Measurements from ENCODE around the gene THAP12. TPM values are rescaled to one million over a fixed set of nuclear protein-coding genes. Genes with fewer than 3 reads are reported as not detected.

Gene THAP12
- total and polyA plus RNA-seq, 2 experiments from 2014 or later = 20.1 to 36.0 TPM

DNA sequence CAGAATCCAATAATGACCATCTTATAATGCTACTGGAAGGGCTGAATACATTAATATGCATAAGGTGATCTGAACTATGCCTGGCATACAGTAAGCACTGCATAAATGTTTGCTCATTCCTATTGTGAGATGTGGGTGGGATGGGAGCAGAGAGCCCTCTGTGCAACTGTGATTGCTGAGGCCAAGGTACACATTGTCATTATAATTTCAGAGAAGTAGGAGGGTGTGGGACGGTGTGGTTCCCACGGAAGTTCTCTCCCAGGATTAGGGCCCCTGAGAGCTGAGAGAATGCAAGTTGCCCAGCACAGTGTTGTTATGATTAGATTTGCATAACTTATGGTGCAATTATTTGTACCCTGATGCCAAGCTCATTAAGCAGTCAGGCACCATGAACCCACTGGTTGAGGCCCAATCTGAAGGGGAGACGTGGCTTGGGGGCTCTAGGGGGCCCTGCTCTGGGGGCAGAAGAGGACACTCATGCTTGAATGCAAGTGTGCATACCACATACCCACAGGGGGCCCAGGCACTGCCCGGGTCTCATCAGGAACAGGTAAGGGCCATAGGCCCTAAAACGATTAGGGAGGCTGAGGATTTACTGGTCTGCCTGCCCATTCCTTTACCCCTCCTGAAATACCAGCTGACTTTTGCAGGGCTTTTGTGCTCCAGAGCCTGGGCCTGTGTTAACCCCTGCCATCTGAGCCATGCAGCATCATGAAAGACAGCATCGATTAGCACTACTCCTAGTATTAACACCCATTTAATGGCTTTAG lies 72.8 kb downstream of the THAP12 start (continued):
- TF ChIP-seq, protein P1, sequence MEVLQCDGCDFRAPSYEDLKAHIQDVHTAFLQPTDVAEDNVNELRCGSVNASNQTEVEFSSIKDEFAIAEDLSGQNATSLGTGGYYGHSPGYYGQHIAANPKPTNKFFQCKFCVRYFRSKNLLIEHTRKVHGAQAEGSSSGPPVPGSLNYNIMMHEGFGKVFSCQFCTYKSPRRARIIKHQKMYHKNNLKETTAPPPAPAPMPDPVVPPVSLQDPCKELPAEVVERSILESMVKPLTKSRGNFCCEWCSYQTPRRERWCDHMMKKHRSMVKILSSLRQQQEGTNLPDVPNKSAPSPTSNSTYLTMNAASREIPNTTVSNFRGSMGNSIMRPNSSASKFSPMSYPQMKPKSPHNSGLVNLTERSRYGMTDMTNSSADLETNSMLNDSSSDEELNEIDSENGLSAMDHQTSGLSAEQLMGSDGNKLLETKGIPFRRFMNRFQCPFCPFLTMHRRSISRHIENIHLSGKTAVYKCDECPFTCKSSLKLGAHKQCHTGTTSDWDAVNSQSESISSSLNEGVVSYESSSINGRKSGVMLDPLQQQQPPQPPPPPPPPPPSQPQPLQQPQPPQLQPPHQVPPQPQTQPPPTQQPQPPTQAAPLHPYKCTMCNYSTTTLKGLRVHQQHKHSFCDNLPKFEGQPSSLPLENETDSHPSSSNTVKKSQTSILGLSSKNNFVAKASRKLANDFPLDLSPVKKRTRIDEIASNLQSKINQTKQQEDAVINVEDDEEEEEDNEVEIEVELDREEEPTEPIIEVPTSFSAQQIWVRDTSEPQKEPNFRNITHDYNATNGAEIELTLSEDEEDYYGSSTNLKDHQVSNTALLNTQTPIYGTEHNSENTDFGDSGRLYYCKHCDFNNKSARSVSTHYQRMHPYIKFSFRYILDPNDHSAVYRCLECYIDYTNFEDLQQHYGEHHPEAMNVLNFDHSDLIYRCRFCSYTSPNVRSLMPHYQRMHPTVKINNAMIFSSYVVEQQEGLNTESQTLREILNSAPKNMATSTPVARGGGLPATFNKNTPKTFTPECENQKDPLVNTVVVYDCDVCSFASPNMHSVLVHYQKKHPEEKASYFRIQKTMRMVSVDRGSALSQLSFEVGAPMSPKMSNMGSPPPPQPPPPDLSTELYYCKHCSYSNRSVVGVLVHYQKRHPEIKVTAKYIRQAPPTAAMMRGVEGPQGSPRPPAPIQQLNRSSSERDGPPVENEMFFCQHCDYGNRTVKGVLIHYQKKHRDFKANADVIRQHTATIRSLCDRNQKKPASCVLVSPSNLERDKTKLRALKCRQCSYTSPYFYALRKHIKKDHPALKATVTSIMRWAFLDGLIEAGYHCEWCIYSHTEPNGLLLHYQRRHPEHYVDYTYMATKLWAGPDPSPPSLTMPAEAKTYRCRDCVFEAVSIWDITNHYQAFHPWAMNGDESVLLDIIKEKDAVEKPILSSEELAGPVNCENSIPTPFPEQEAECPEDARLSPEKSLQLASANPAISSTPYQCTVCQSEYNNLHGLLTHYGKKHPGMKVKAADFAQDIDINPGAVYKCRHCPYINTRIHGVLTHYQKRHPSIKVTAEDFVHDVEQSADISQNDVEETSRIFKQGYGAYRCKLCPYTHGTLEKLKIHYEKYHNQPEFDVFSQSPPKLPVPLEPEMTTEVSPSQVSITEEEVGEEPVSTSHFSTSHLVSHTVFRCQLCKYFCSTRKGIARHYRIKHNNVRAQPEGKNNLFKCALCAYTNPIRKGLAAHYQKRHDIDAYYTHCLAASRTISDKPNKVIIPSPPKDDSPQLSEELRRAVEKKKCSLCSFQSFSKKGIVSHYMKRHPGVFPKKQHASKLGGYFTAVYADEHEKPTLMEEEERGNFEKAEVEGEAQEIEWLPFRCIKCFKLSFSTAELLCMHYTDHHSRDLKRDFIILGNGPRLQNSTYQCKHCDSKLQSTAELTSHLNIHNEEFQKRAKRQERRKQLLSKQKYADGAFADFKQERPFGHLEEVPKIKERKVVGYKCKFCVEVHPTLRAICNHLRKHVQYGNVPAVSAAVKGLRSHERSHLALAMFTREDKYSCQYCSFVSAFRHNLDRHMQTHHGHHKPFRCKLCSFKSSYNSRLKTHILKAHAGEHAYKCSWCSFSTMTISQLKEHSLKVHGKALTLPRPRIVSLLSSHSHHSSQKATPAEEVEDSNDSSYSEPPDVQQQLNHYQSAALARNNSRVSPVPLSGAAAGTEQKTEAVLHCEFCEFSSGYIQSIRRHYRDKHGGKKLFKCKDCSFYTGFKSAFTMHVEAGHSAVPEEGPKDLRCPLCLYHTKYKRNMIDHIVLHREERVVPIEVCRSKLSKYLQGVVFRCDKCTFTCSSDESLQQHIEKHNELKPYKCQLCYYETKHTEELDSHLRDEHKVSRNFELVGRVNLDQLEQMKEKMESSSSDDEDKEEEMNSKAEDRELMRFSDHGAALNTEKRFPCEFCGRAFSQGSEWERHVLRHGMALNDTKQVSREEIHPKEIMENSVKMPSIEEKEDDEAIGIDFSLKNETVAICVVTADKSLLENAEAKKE (CRISPR knock-in tag; IDR thresholded peaks at IDR 0.05) = no peak
- TF ChIP-seq ZNF331 (CRISPR knock-in tag; IDR thresholded peaks at IDR 0.05; ENCODE audit: low read depth) = no peak
- no peak for TF ChIP-seq ZNF114 (CRISPR knock-in tag; IDR thresholded peaks at IDR 0.05)

DNA sequence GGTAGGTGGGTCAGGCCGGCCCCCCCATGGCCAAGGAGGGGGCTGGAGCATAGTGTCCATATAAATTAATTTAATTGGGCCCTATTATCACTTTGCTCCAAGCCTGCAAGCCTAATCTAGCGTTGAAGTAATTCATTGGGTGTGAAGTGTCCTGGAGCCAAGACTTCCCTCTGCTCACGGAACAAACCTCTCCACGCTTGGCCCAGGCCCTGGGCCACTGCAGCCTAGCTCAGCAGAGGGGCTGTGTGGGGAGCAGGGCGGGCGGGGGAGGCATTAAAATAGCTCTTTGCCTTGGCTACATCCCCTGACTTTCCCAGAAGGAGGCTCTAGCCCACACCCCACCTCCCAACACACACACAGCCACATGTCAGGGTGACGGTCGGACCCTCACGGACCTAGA lies 73.5 kb downstream of the THAP12 start:
- H3K27me3 ChIP-seq (ENCODE audit: insufficient read depth) = no peaks in the 10 kb centered on the region
- H3K27ac ChIP-seq (ENCODE audit: low read depth) = no peak overlapping the region
- H3K4me1 ChIP-seq (ENCODE audit: insufficient read depth) = peaks cover 10% of the 10 kb centered on the region
- no peaks in the 10 kb centered on the region for H3F3A ChIP-seq (replicated peaks; ENCODE audit: low read depth)
- Mint-ChIP-seq H3K4me3 (no peak overlapping the region), H3K4me1 (peaks cover 15% of the 10 kb centered on the region), H3K27ac (no peak overlapping the region), H3K9me3 (no peaks in the 10 kb centered on the region), H3K27me3 (ENCODE audit: insufficient read depth, low read depth, poor library complexity) (peaks cover 17% of the 10 kb centered on the region), H3K36me3 (ENCODE audit: low read depth) (no peaks in the 10 kb centered on the region)
- peak; percentile 55 for ATAC-seq
- no peak for DNase-seq (ENCODE audit: low spot score)
- H3K4me3 ChIP-seq = no peak overlapping the region
- no peak overlapping the region for H2AFZ ChIP-seq
- H4K20me1 ChIP-seq (replicated peaks; ENCODE audit: insufficient read depth) = no peaks in the 10 kb centered on the region
- H3K79me2 ChIP-seq (replicated peaks; ENCODE audit: insufficient read depth) = no peaks in the 10 kb centered on the region
- no peaks in the 10 kb centered on the region for H3K9me2 ChIP-seq (ENCODE audit: insufficient read depth)
- H3K4me2 ChIP-seq = no peak overlapping the region
- no peaks in the 10 kb centered on the region for H3K36me3 ChIP-seq (ENCODE audit: insufficient read depth)
- TF ChIP-seq, protein P2, sequence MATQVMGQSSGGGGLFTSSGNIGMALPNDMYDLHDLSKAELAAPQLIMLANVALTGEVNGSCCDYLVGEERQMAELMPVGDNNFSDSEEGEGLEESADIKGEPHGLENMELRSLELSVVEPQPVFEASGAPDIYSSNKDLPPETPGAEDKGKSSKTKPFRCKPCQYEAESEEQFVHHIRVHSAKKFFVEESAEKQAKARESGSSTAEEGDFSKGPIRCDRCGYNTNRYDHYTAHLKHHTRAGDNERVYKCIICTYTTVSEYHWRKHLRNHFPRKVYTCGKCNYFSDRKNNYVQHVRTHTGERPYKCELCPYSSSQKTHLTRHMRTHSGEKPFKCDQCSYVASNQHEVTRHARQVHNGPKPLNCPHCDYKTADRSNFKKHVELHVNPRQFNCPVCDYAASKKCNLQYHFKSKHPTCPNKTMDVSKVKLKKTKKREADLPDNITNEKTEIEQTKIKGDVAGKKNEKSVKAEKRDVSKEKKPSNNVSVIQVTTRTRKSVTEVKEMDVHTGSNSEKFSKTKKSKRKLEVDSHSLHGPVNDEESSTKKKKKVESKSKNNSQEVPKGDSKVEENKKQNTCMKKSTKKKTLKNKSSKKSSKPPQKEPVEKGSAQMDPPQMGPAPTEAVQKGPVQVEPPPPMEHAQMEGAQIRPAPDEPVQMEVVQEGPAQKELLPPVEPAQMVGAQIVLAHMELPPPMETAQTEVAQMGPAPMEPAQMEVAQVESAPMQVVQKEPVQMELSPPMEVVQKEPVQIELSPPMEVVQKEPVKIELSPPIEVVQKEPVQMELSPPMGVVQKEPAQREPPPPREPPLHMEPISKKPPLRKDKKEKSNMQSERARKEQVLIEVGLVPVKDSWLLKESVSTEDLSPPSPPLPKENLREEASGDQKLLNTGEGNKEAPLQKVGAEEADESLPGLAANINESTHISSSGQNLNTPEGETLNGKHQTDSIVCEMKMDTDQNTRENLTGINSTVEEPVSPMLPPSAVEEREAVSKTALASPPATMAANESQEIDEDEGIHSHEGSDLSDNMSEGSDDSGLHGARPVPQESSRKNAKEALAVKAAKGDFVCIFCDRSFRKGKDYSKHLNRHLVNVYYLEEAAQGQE (IDR thresholded peaks at IDR 0.05; ENCODE audit: unreplicated experiment) = no peak
- TF ChIP-seq, protein P3, sequence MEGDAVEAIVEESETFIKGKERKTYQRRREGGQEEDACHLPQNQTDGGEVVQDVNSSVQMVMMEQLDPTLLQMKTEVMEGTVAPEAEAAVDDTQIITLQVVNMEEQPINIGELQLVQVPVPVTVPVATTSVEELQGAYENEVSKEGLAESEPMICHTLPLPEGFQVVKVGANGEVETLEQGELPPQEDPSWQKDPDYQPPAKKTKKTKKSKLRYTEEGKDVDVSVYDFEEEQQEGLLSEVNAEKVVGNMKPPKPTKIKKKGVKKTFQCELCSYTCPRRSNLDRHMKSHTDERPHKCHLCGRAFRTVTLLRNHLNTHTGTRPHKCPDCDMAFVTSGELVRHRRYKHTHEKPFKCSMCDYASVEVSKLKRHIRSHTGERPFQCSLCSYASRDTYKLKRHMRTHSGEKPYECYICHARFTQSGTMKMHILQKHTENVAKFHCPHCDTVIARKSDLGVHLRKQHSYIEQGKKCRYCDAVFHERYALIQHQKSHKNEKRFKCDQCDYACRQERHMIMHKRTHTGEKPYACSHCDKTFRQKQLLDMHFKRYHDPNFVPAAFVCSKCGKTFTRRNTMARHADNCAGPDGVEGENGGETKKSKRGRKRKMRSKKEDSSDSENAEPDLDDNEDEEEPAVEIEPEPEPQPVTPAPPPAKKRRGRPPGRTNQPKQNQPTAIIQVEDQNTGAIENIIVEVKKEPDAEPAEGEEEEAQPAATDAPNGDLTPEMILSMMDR (conservative IDR thresholded peaks at IDR 0.05; ENCODE audit: low read depth in 2 of 2) = no peak
- TF ChIP-seq STAT1 (IDR thresholded peaks at IDR 0.05; ENCODE audit: unreplicated experiment) (no peak), EZH2 (IDR thresholded peaks at IDR 0.05; ENCODE audit: low read depth, unreplicated experiment) (no peak), JUNB (IDR thresholded peaks at IDR 0.05; ENCODE audit: unreplicated experiment) (no peak), POLR2AphosphoS5 (IDR thresholded peaks at IDR 0.05; ENCODE audit: low read depth) (no peak), CREB1 (CRISPR knock-in tag; IDR thresholded peaks at IDR 0.05; ENCODE audit: low read depth) (no peak), ZNF114 (CRISPR knock-in tag; IDR thresholded peaks at IDR 0.05) (no peak)
